Medulla oblongata (tissue), 1 donor: ENCODE data around the gene LGR6.
"Not testable (repeated sequence)": the region's sequence is repeated elsewhere in the genome, so short reads cannot be mapped to it uniquely, and the experiment has no call there.

Source experiments
- DNase-seq: peaks from one replicate; pipeline ENCODE4 v3.0.0-alpha.2; 2015; ENCODE audit errors: extremely low spot score

Gene LGR6

DNA sequence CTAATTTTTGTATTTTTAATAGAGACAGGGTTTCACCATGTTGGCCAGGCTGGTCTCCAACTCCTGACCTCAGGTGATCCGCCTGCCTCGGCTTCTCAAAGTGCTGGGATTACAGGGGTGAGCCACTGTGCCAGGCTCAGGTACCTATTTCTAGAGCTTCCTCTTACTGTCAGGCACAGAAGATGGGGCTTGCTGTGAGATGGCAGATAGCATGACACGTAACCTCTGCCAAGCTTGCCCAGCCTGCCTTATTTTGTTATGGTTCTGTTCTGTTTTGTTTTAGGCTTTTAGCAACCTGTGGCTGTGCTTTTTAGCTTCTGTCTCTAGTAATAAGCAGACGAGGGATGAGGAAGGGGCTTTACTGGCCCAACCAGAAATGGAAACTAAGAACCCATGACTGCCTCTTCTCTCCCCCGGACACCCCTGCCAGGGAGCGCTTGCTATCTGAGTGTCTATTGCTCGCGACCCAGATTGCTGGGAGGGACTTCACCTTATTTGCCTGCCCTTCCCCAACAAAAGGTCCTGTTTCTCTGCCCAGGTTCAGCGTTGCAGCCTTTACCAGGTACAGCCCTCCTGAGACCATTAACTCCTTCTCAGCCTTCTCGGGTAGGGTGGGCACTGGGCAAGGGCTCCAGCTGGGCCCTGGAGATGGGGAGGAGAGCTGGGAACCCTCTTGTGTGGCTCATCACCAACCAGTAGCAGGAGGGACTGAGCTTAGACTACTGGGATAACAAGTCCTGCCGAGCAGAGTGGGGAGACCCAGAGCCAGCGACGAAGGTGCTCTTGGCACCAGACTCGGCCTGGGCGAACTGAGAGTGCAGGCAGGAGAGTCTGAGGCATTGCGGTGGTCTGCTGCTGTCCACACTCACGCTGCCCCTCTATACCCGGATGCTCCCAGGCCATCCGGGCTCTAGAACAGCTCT, 13.5 kb upstream of the LGR6 start:
- DNase-seq, result no peak

DNA sequence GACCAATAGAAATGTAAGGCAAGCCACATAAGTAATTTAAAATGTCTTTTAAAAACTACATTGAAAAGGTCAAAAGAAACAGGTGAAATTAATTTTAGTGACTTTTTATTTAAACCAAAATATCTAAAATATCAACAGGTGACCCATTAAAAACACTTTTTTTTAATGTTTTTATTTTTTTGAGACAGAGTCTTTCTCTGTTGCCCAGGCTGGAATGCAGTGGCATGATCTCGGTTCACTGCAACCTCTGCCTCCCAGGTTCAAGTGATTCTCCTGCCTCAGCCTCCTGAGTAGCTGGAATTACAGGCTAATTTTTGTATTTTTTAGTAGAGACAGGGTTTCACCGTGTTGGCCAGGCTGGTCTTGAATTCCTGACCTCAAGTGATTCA, 12.9 kb upstream of the LGR6 start:
- DNase-seq, result not testable (repeated sequence)

DNA sequence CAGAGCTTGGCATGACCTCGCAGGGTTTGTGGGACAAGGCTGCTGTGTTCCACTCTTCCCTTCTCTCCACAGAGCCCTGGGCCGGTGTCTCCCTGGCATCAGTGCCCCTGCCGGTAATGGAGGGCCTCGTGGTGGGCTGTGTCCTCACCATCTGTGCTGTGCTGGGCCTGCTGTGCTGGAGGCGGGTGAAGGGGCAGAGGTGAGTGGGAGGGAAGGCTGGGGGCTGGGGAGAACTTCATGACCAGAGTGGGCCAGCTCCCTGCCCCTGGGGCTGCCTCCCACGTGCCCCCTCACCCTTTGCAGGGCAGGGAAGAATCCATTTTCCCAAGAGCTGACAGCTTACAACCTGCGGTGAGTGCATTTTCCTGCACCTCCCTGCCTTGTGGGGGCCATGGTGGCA, 12.0 kb upstream of the LGR6 start:
- no peak for DNase-seq

DNA sequence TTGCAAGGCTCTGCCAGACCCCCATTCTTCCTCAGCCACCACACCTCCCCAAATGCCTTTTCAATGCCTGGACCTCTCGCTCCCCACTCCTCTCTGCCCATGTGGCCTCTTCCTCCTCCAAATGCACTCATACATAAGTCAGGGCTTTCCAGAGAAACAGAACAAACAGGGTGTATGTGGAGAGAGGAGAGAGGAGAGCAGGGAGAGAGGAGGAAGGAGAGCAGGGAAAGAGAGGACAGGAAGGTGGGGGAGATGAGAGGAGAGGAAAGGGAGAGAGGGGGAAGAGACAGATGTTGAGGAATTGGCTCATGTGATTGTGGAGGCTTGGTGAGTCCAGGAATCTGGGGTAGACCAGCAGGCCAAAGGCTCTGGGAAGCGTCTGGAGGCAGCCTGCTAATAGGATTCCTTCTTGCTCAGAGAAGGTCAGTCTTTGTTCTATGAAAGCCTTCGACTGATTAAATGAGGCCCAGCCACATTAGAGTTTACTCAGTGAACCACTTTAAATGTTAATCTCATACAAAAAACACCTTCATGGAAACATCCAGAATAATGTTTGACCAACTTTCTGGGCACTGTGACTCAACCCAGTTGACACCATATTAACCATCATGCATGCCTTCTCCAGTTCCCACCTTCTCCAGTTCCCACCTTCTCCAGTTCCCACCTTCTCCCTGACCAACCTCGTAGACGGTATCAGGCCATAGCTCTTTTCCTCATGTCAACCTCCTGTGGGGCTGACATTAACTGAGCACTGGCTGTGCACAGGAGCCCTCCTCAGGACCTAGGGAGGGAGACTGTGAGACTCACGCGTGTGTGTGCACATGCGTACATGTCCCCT, 11.3 kb upstream of the LGR6 start:
- DNase-seq, result no peak

DNA sequence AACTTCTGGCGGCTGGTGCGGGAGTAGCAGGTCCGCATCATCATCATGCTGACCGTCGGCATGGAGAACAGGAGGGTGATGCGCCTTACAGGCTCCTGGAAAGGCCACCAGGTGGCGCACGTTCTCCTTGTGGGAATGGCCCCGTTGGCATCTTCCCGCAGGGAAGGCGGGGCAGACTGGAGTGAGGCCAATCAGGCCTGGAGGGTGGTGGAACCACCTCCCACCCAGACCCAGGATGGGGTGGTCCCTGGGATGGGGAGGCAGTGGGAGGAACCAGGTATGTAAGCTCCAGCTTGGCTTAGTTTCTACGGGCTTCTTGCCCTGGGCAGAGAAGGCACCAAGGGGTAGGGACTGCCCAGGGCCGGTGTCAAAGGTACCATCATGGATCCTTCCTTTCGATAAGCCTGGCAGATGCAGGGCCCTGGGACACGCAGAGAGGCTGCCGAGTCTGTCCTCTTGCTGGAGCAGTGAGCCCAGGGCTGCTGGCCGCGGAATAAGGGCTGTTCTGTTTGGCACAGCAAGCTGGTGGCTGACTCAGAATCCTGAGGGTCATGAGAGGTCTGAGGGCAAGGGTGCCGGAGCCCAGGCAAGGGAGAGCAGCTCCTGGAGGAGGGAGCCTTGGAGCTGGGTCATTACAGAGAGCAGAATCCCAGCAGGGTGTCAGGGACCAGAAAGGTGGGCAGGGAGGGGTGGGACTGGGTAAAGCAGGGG, 8.7 kb upstream of the LGR6 start:
- DNase-seq, result peak; percentile 81

DNA sequence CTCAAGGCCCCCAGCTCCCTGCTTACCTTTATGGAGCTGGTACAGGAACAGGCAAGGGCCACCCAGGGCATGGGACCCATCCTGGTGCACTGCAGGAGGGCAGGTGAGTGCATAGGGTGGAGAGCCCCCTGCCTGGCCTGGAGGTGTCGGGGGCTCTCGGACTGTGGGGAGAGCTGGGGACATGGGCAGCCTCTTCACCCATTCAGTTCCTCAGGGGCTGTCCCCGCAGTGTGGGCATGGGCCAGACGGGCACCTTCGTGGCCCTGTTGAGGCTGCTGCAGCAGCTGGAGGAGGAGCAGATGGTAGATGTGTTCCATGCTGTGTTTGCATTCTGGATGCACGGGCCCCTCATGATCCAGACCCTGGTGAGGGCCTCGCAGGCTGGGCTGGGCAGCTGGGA, 7.3 kb upstream of the LGR6 start:
- DNase-seq, result no peak

DNA sequence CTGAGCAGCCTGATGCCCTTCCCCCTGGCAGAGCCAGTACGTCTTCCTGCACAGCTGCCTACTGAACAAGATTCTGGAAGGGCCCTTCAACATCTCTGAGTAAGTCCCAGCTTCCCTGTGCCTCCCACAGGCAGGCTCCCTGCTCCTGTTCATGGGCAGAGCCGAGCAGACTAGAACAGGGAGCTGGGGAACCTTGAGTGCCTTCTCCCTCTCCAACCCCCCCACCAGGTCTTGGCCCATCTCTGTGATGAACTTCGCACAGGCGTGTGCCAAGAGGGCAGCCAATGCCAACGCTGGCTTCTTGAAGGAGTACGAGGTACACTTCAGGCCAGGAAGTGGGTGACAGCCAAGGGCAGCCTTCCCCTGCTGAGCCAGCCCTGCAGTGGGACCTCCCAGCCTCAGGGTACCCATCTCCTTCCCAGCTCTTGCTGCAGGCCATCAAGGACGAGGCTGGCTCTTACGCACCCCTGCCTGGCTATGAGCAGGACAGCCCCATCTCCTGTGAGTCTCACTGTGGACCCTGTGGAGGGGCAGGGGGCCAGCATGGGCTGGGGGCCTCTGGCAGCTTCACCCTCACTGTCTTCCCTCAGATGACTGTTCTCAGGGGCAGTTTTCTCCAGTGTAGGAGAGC, 6.4 kb upstream of the LGR6 start:
- DNase-seq, result no peak

DNA sequence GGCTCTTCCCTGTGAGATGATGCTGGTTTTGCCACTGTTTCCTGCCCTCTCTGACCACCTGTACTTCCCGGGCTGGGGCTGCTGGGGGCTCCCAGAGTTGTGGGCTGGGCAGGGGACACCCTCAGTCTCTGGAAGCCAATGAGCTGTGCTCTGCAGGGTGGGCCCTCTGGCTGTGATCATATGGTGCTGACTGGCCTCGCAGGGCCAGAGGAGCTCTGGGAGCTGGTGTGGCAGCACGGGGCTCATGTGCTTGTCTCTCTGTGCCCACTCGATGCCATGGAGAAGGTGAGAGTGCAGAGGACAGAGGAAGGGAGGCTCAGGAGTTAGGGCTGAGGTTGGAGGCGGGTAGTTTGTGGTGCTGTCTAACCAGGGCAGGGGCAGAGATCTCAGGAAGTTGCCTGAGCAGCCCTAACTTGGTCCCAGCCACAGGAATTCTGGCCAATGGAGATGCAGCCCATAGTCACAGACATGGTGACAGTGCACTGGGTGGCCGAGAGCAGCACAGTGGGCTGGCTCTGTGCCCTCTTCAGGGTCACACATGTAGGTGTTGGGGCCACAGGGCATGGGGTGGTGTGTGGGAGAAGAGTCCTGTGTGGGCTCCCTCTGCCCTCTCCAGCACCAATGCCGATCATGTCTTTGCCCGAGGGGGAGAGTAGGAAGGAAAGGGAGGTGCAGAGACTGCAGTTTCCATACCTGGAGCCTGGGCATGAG, 5.7 kb upstream of the LGR6 start:
- DNase-seq, result no peak

DNA sequence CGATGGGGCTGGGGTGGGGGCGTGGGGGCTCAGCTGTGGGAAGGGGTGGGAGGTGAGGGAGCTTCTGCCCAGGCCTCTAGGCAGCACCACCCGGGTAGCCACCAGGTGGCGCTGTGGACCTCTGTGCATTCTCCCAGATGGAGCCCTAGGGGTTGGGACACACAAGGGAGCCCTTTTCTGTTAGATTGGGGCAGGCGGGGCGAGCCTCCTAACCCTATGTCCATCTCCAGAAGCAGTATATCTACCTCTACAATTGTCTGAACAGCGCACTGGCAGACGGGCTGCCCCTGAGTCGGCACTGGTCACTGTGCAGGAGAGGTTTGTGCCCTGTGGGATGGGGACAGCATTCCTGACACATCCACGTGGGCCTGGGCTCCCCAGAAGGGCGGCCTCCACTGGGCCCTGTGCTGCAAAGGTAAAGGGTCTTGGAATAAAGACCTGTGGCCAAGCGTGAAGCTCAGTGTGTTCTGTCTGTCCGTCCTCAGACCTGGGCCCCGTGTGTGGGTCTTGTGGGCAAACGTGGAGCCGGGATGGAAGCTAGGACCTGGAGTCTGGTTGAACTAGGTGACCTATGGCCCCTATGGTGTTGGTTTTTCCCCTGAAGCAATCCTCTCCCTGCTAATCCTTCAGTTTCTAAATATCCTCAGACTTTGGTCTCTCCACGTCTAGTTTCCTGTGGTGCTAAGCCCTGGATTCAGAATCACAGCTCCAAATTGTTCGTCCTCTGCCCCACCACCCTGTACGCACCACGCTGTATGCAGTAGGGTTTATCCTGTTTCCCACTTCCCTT, 4.4 kb upstream of the LGR6 start:
- peak; percentile 62 for DNase-seq

DNA sequence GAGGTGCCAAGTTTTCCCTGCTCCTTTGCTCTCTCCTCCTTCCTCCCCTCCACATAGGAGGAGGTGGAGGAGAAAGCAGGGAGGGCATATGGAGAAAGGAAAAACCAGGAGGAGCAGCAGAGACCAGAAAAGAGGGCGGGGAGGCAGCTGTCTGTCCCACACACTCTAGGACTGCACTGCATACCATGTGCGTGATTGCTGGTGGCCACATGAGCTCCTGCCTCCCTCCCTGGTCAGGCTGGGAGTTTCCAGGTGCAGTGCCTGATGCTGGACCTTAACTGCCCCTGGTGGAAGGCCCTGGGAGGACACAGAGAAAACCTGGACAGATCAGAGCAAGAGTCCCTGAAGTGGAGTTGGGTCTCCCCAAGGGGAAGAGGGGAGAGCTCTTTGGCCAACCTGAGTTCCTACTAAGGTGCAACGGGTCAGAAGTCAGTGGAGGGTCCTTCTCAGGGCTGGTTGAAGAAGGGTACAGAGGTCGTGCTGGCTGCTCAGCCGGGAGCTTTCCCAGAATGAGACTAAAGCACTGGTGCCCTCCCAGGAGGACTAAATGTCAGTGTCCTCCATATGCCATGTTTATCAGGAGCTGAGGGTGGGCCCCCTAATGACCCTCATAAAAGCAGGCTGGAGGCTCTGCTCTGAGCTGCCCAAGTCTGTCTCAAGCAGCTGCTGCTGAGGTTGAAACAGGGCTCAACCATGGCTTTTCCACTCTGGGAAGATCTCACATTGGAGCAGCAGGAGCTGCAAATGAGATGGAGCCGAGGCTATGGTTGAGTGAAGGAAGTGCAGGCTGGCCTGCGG, 3.5 kb upstream of the LGR6 start:
- DNase-seq, result no peak

DNA sequence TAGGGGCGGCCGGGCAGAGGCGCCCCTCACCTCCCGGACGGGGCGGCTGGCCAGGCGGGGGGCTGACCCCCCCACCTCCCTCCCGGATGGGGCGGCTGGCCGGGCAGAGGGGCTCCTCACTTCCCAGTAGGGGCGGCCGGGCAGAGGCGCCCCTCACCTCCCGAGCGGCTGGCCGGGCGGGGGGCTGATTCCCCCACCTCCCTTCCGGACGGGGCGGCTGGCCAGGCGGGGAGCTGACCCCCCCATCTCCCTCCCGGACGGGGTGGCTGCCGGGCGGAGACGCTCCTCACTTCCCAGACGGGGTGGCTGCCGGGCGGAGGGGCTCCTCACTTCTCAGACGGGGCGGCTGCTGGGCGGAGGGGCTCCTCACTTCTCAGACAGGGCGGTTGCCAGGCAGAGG, 2.2 kb upstream of the LGR6 start:
- not testable (repeated sequence) for DNase-seq

DNA sequence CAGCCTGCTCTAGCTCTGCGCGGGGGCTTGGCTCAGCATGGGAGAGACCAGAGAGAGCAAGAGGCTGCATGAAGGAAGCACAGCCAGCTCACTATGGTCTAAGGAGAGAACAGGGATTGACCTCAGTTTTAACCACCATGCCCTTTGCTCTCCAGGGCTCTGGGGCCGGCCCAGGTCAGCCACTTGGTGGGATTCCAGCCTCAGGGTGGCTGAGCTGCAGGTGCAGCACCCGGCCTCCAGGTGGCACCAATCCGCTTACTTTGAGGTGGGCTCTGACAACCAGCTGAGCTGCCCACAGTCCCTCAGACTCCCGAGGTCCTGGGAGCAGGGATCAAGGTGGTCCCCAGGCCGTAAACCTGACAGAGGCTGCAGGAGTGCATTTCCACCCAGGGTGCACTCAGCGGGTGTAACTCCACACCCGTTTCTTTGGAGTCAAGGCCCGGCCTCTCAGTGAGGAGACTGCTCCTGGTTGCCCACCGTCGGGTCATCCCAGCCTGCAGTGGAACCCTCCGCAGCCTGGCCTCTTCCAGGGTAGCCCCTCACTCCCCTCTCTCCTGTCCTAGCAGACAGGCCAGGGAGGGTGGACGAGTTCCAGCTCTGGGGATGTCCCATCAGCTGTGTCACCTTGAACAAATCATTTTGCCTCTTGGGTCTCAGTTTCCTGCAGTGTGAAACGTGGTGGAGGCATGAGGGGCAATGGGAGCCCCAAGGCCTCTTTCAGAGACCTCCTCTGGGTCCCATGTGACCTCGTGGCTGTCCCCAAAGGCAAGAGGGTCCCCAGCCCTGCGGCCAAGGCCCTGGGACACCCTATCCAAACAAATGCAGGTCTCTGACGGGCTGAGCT, 607 bp upstream of the LGR6 start:
- DNase-seq, result peak; percentile 44

DNA sequence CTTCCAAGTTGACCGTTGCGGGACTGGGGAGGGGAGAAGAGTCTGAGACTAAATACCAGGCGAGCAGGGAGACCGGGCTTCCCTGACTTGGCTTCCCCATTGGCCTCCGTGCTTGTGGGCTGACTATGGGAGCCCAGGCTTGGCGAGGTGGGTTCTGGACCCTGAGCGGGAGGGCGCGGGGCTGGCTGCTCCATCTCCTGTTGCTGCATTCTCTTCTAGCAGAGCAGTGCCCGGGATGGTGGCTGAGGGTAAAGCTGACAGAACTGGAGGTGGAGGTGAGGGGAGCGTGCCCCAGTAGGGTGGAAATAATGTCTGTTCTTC, 689 bp downstream of the LGR6 start:
- DNase-seq, result no peak

DNA sequence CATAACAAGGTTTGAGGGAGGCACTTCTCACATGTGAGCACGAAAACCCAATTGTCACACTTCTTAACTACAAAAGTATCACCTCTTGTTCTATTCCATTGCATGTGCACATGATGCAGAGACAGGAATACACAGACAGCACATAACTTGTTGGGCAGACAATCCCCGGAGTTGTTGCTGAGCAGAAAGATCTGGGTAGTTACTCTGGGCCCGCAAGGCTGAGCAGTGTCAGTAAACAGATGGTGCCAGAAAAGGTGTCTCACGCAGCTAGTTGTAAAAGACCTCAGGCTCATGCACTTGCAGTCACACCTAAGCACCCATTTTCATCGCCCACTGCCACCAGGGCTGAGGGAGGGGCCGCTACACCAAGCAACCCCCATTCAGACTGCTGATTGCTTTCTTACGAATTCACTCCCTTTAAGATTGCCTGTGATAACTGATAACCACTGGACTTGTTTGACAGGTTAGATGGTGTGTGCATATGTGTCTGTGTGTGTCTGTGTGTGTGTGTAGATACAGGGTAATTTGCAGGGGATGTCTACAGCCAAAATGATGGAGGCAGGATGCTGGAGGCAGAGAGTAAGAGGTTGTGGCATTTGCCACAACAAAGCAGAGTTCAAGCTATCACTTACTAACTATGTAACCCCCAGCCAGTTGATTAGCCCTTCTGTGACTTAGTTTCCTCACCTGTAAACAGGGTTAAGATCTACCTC, 4.2 kb downstream of the LGR6 start:
- no peak for DNase-seq

DNA sequence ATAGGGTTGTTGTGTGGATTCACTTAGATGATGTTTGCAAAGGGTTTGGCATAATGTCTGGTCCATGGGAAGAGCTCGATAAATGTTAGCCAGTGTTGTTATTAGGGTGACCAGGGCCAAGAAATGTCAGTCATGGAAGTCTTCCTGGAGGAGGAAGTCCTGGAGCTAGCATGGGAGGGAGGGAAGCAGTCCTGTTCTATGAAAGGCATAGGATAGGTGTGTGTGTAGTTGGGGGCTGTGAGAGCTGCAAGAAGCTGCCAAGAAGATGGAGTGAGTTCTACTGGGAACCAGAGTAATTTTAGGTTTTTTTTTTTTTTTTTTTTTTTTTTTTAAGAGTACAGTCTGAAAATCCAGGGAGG, 4.7 kb downstream of the LGR6 start:
- no peak for DNase-seq

DNA sequence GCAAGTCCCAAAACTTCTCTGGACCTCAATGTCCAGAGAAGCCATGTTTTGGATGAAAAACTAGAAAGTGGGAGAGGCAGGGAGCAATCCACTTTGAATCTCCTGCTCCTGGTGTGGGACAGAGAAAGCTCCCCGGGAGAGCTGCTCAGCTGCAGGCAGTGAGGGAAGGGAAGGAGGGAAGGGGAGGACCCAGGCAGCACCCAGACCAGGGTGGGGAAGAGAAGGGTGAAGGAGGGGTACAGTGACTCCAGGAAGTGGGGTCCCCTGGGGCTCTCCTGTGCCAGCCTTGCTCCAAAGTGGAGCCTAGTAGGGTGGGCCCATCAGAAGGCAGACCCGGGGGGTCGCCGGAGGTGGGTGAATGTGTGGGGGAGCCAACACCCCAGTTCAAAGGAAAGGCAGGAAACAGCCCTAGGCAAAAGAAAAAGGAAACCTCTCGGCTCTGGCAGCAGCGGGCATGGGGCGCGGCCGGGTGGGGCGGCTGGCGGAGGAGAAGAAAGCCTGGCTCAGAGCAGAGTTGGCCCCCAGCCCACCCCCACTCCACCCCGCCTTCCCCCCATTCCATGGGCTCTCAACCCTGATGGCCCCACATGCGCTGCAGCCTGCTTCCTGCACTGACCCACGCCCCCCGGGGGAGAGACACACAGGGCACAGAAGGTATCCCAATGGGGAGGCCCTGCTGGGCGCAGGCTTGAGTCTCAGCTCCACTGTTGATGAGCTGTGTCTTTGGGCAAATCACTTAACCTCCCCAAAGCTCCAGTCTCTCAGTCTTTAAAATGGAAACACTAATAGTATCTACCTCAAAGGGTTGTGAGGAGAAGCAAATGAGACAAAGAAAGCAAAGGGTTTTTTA, 5.7 kb downstream of the LGR6 start:
- no peak for DNase-seq

DNA sequence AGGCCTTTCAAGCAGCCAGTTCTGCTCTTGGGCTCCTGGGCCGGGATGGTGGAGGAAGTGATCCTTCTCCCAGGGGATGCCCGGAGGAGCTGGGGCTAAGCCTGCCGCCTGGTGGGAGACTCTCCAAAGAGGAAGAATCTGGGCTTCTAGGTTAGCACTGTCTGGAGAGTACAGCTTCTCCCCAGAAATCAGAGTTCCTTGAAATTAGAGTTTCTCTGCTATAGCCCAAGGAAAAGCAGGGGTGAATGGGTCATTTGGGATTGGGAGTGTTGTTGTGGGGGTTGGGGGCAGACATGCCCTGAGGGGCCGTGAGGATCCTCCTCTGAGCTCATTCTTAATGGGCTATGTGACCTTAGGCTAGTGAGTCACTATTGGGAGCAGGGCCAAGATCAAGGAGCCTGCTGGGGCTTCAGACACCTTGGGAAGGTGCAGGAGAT, 6.5 kb downstream of the LGR6 start:
- no peak for DNase-seq
